K562 (cell line): ENCODE results near the gene MRPS30. TPM values are rescaled to one million over a fixed set of nuclear protein-coding genes. Genes with fewer than 3 reads are reported as not detected.

Source experiments
- ATF1 ChIP-seq, 2 experiments: fragments of 450-650 bp in 1 of 2; IDR thresholded peaks; 2 replicates each; pipeline ENCODE4 v1.6.1; 2016; ENCODE audit warnings: missing compliant biosample characterization in 1 of 2, missing genetic modification characterization in 1 of 2
- BRF2 ChIP-seq: IDR thresholded peaks from 3 replicates; pipeline ENCODE4 v1.6.1; 2011; ENCODE audit warnings: borderline replicate concordance, mild to moderate bottlenecking; ENCODE audit not compliant: insufficient read length, insufficient read depth
- CREB3L1 ChIP-seq: fragments of 450-650 bp; IDR thresholded peaks from 2 replicates; pipeline ENCODE4 v1.6.1; 2014; ENCODE audit warnings: low read depth, mild to moderate bottlenecking, moderate library complexity, borderline replicate concordance
- KDM2B ChIP-seq: fragments of 250-450 bp; sonication (Bioruptor Pico); IDR thresholded peaks from 2 replicates; pipeline ENCODE4 v1.8.0; 2021; ENCODE audit warnings: mild to moderate bottlenecking, moderate library complexity
- KDM5B ChIP-seq: fragments of 200-600 bp; sonication (generic); IDR thresholded peaks from 2 replicates; pipeline ENCODE4 v1.6.1; 2012; ENCODE audit warnings: low read depth, mild to moderate bottlenecking, moderate library complexity, low read length, control low read depth, inconsistent platforms; ENCODE audit not compliant: insufficient replicate concordance
- STAT5B ChIP-seq: fragments of 250-450 bp; sonication (Bioruptor Pico); IDR thresholded peaks from 2 replicates; pipeline ENCODE4 v1.8.0; 2021; ENCODE audit warnings: mild to moderate bottlenecking, inconsistent platforms
- TAF15 ChIP-seq: fragments of 200-400 bp; formaldehyde crosslinking; IDR thresholded peaks from 2 replicates; pipeline ENCODE4 v1.6.1; 2017; ENCODE audit warnings: mild to moderate bottlenecking, low read depth, low read length, moderate library complexity
- ZBTB26 ChIP-seq: fragments of 450-650 bp; formaldehyde crosslinking; IDR thresholded peaks from 2 replicates; pipeline ENCODE4 v1.4.0; 2022; ENCODE audit warnings: missing genetic modification characterization
- ZBTB40 ChIP-seq, 2 experiments: fragments of 450-650 bp in 1 of 2; sonication (generic) in 1 of 2; formaldehyde crosslinking in 1 of 2; IDR thresholded peaks; 2 replicates each; pipeline versions ENCODE4 v1.7.1 to v1.9.0; 2016 to 2022; ENCODE audit warnings: inconsistent platforms in 1 of 2, mild to moderate bottlenecking in 1 of 2, missing genetic modification reagents in 1 of 2
- ZFP1 ChIP-seq: fragments of 450-650 bp; formaldehyde crosslinking; IDR thresholded peaks from 2 replicates; pipeline ENCODE4 v1.4.0; 2020; ENCODE audit warnings: mild to moderate bottlenecking, mixed read lengths
- ZNF184 ChIP-seq: sonication (generic); formaldehyde crosslinking; IDR thresholded peaks from 2 replicates; pipeline ENCODE4 v1.5.0; 2020; ENCODE audit warnings: missing genetic modification reagents
- ZNF511 ChIP-seq: sonication (generic); formaldehyde crosslinking; IDR thresholded peaks from 2 replicates; pipeline ENCODE4 v1.8.0; 2022; ENCODE audit warnings: mild to moderate bottlenecking, missing genetic modification reagents
- polyA plus RNA-seq, 8 experiments: library from polyadenylated mRNA; depleted of rRNA in 4 of 8; stranded (reverse) in 5 of 8; unstranded in 3 of 8; fragments of >200 nt; fragmentation: Nextera tagmentation in 2 of 8; fragmentation: Illumina TruSeq in 1 of 8; extraction: Ambion mirVana in 2 of 8; extraction: Trizol in 1 of 8; gene quantifications; 2 replicates each; pipeline versions ENCODE4 v1.2.1 to v1.2.3, GENCODE V29; 2011 to 2014; ENCODE audit warnings: inconsistent platforms in 1 of 8, missing spikeins in 1 of 8
- total RNA-seq, 7 experiments: library from RNA; depleted of rRNA in 6 of 7; stranded (reverse); fragments of >200 nt in 6 of 7; fragmentation: Illumina TruSeq in 2 of 7; extraction: Trizol in 2 of 7; gene quantifications; 2 replicates each; pipeline versions ENCODE4 v1.2.1 to v1.2.3, GENCODE V29; 2011 to 2021; ENCODE audit warnings: low replicate concordance in 1 of 7

MRPS30 gene
- total and polyA plus RNA-seq, 9 of the 15 experiments (the other 6 are each of a cell fraction or from before 2014, with no cell fraction given) = 24.3 to 145 (median 114) TPM

GRCh38 chr5:44809215-44809955 lies 638 bp downstream of the MRPS30 start (continued):
- TF ChIP-seq BRF2 (no peak), CREB3L1 (no peak), STAT5B (CRISPR knock-in tag) (no peak), ZNF184 (CRISPR knock-in tag) (no peak), ZBTB26 (CRISPR knock-in tag) (no peak), ATF1 (CRISPR knock-in tag; IDR thresholded peaks at IDR 0.05) (no peak), ATF1 (tag; IDR thresholded peaks at IDR 0.05) (no peak), TAF15 (no peak), ZBTB40 (IDR thresholded peaks at IDR 0.05) (no peak), ZBTB40 (CRISPR knock-in tag; IDR thresholded peaks at IDR 0.05) (no peak), ZNF511 (no peak; the same call in 1 of the 2 replicates), KDM2B (CRISPR knock-in tag) (no peak), KDM5B (peak; percentile 8), ZFP1 (CRISPR knock-in tag) (no peak)
